RPMI8226 (cell line): Measurements from ENCODE around the gene CHRNA5.
"Not testable (repeated sequence)": the region's sequence is repeated elsewhere in the genome, so short reads cannot be mapped to it uniquely, and the experiment has no call there.

Experiments
- DNase-seq: peaks from one replicate; pipeline ENCODE4 v3.0.0-alpha.2; 2015

CHRNA5 gene

GRCh38 chr15:78565951-78566774 is 843 bp downstream of the CHRNA5 start:
- DNase-seq: no peak

GRCh38 chr15:78567531-78567930 is 2.2 kb downstream of the CHRNA5 start:
- no peak for DNase-seq

- no peak for DNase-seq
These were observed 5.4 kb downstream of the CHRNA5 start for GRCh38 chr15:78570710-78571109.

GRCh38 chr15:78571382-78571781 is 6.1 kb downstream of the CHRNA5 start:
- no peak for DNase-seq

- DNase-seq: no peak
These were observed 8.1 kb downstream of the CHRNA5 start for GRCh38 chr15:78573416-78573815.

GRCh38 chr15:78574944-78575343 is 9.6 kb downstream of the CHRNA5 start:
- DNase-seq: no peak

- DNase-seq: no peak
These were observed 32.3 kb downstream of the CHRNA5 start for GRCh38 chr15:78597583-78597982.

- no peak for DNase-seq
These were observed 33.0 kb downstream of the CHRNA5 start for GRCh38 chr15:78598348-78598747.

GRCh38 chr15:78599189-78599588 is 33.9 kb downstream of the CHRNA5 start:
- DNase-seq: no peak

GRCh38 chr15:78603467-78603866 is 38.1 kb downstream of the CHRNA5 start:
- DNase-seq: no peak

GRCh38 chr15:78604420-78604819 is 39.1 kb downstream of the CHRNA5 start:
- no peak for DNase-seq

GRCh38 chr15:78605201-78605600 is 39.9 kb downstream of the CHRNA5 start:
- DNase-seq: no peak

- no peak for DNase-seq
These were observed 40.4 kb downstream of the CHRNA5 start for GRCh38 chr15:78605680-78606079.

GRCh38 chr15:78609551-78609950 is 44.2 kb downstream of the CHRNA5 start:
- not testable (repeated sequence) for DNase-seq

GRCh38 chr15:78614021-78614420 is 48.7 kb downstream of the CHRNA5 start:
- no peak for DNase-seq

- no peak for DNase-seq
These were observed 49.9 kb downstream of the CHRNA5 start for GRCh38 chr15:78615151-78615589.

- DNase-seq: no peak
These were observed 51.2 kb downstream of the CHRNA5 start for GRCh38 chr15:78616506-78616905.

- DNase-seq: no peak
These were observed 51.8 kb downstream of the CHRNA5 start for GRCh38 chr15:78617076-78617475.

- no peak for DNase-seq
These were observed 52.2 kb downstream of the CHRNA5 start for GRCh38 chr15:78617516-78617915.

- DNase-seq: no peak
These were observed 52.7 kb downstream of the CHRNA5 start for GRCh38 chr15:78618064-78618463.

- DNase-seq: peak; percentile 79
These were observed 53.2 kb downstream of the CHRNA5 start for GRCh38 chr15:78618490-78618934.

GRCh38 chr15:78619022-78619950 is 54.0 kb downstream of the CHRNA5 start:
- no peak for DNase-seq

- no peak for DNase-seq
These were observed 54.8 kb downstream of the CHRNA5 start for GRCh38 chr15:78620021-78620526.
